Measurements from ENCODE around the gene SYS1. TPM values are rescaled to one million over a fixed set of nuclear protein-coding genes. Genes with fewer than 3 reads are reported as not detected.

Gene SYS1
- total RNA-seq, 1 experiment from 2014 or later = 19.1 TPM

GRCh38 chr20:45343532-45344167 is 19.3 kb upstream of the SYS1 start:
- peak overlapping the region; percentile 89 for H3K4me3 Mint-ChIP-seq (ENCODE audit: unreplicated experiment)
- no TSS peak for BruUV-seq (replicated peaks)
- CTCF ChIA-PET = interaction anchor here (0.7 to 9.0 kb wide), 9 partner anchors 9 to 428 kb away, joined by 3 to 82 read pairs (median 4); partner anchors contain the start of gene SYS1

GRCh38 chr20:45344168-45344860 is 18.6 kb upstream of the SYS1 start:
- POLR2A ChIA-PET = interaction anchor here (0.6 to 37.4 kb wide), 12 partner anchors 8 to 591 kb away, joined by 3 to 1328 read pairs (median 4); partner anchors contain the start of genes PCIF1, PIGT, SDC4 and SLPI
- BruUV-seq (replicated peaks) = no TSS peak
- intact Hi-C loops (cut with micrococcal nuclease) = no loop called here
- Mint-ChIP-seq H3K4me3 (ENCODE audit: unreplicated experiment) (peak overlapping the region; percentile 89), H3K4me1 (ENCODE audit: insufficient read depth, unreplicated experiment) (peaks cover 56% of the 10 kb centered on the region), H3K36me3 (ENCODE audit: insufficient read depth, unreplicated experiment) (peaks cover 18% of the 10 kb centered on the region), H3K27ac (ENCODE audit: low read depth, unreplicated experiment) (peak overlapping the region; percentile 93), H3K27me3 (ENCODE audit: insufficient read depth, unreplicated experiment) (no peaks in the 10 kb centered on the region), H3K9me3 (ENCODE audit: unreplicated experiment) (no peaks in the 10 kb centered on the region)
- no peak for TF ChIP-seq CTCF (IDR thresholded peaks at IDR 0.05; ENCODE audit: unreplicated experiment)
- DNase-seq (ENCODE audit: unreplicated experiment) = peak; percentile 94
- CTCF ChIA-PET = interaction anchor here (0.7 to 9.0 kb wide), 10 partner anchors 8 to 427 kb away, joined by 3 to 82 read pairs (median 4); partner anchors contain the start of gene SYS1

More at GRCh38 chr20:45343532-45344167, 19.3 kb upstream of the SYS1 start:
- H3K27me3 Mint-ChIP-seq (ENCODE audit: insufficient read depth, unreplicated experiment) = no peaks in the 10 kb centered on the region
- intact Hi-C loops (cut with micrococcal nuclease) = no loop called here
- no peak for TF ChIP-seq CTCF (IDR thresholded peaks at IDR 0.05; ENCODE audit: unreplicated experiment)
- H3K9me3 Mint-ChIP-seq (ENCODE audit: unreplicated experiment) = no peaks in the 10 kb centered on the region
- H3K27ac Mint-ChIP-seq (ENCODE audit: low read depth, unreplicated experiment) = peak overlapping the region; percentile 93
- POLR2A ChIA-PET = interaction anchor here (1.0 to 37.4 kb wide), 11 partner anchors 8 to 591 kb away, joined by 3 to 1328 read pairs (median 4); partner anchors contain the start of genes PCIF1, PIGT, SDC4 and SLPI
- peaks cover 62% of the 10 kb centered on the region for H3K4me1 Mint-ChIP-seq (ENCODE audit: insufficient read depth, unreplicated experiment)
- DNase-seq (ENCODE audit: unreplicated experiment) = no peak
- peaks cover 24% of the 10 kb centered on the region for H3K36me3 Mint-ChIP-seq (ENCODE audit: insufficient read depth, unreplicated experiment)

GRCh38 chr20:45345104-45345936 is 17.6 kb upstream of the SYS1 start:
- no peaks in the 10 kb centered on the region for H3K27me3 Mint-ChIP-seq (ENCODE audit: insufficient read depth, unreplicated experiment)
- CTCF ChIA-PET = interaction anchor here (1.1 to 9.0 kb wide), 8 partner anchors 8 to 425 kb away, joined by 4 to 82 read pairs (median 6); partner anchors contain the start of gene SYS1
- DNase-seq (ENCODE audit: unreplicated experiment) = peak; percentile 56
- H3K36me3 Mint-ChIP-seq (ENCODE audit: insufficient read depth, unreplicated experiment) = peaks cover 8% of the 10 kb centered on the region
- POLR2A ChIA-PET = interaction anchor here (0.5 to 37.4 kb wide), 8 partner anchors 9 to 540 kb away, joined by 3 to 1328 read pairs (median 12); partner anchors contain the start of genes PIGT, SDC4 and SYS1
- H3K9me3 Mint-ChIP-seq (ENCODE audit: unreplicated experiment) = no peaks in the 10 kb centered on the region
- BruUV-seq (replicated peaks) = no TSS peak
- H3K27ac Mint-ChIP-seq (ENCODE audit: low read depth, unreplicated experiment) = peak overlapping the region; percentile 93
- no peak for TF ChIP-seq CTCF (IDR thresholded peaks at IDR 0.05; ENCODE audit: unreplicated experiment)
- H3K4me3 Mint-ChIP-seq (ENCODE audit: unreplicated experiment) = peak overlapping the region; percentile 89
- intact Hi-C loops (cut with micrococcal nuclease) = loop anchor here (5.0 kb wide), 1 partner anchor 72 kb away; the partner anchor contains the start of gene PIGT
- peaks cover 46% of the 10 kb centered on the region for H3K4me1 Mint-ChIP-seq (ENCODE audit: insufficient read depth, unreplicated experiment)
